Renal pelvis (tissue), 12 donors: ENCODE data around the gene GGA2. TPM values are rescaled to one million over a fixed set of nuclear protein-coding genes. Genes with fewer than 3 reads are reported as not detected.
A peak's percentile ranks its signal among the peaks of the same experiment; 100 is the strongest.
"Not testable (repeated sequence)": the region's sequence is repeated elsewhere in the genome, so short reads cannot be mapped to it uniquely, and the experiment has no call there.

Experiments
- DNase-seq: peaks from one replicate; pipeline ENCODE4 v3.0.0-alpha.2; 2013
- long read RNA-seq, 16 experiments: transcript quantifications; one replicate each; lab custom pipeline, GENCODE V29; 2026
- polyA plus RNA-seq, 3 donors: library from polyadenylated mRNA; unstranded; fragments of 120-200 nt; gene quantifications; one replicate each; pipeline ENCODE4 v1.2.1, GENCODE V29; 2013; ENCODE audit not compliant: insufficient read length in 3 of 3

The GGA2 gene, protein sequence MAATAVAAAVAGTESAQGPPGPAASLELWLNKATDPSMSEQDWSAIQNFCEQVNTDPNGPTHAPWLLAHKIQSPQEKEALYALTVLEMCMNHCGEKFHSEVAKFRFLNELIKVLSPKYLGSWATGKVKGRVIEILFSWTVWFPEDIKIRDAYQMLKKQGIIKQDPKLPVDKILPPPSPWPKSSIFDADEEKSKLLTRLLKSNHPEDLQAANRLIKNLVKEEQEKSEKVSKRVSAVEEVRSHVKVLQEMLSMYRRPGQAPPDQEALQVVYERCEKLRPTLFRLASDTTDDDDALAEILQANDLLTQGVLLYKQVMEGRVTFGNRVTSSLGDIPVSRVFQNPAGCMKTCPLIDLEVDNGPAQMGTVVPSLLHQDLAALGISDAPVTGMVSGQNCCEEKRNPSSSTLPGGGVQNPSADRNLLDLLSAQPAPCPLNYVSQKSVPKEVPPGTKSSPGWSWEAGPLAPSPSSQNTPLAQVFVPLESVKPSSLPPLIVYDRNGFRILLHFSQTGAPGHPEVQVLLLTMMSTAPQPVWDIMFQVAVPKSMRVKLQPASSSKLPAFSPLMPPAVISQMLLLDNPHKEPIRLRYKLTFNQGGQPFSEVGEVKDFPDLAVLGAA
- 100 to 1,000 TPM; 115 to 164 (median 156) TPM for polyA plus RNA-seq
- long read RNA-seq, donor 1, full-length matches to known transcripts: 6 of 6 reads
- long read RNA-seq, donor 1, partial matches to known transcripts: 0 of 6 reads
- long read RNA-seq, donor 1, other reads (novel, unspliced or antisense): 0 of 6 reads
- long read RNA-seq, donor 2, full-length matches to known transcripts: 6 of 32 reads
- long read RNA-seq, donor 2, partial matches to known transcripts: 26 of 32 reads
- long read RNA-seq, donor 2, other reads (novel, unspliced or antisense): 0 of 32 reads
- long read RNA-seq, donor 3, full-length matches to known transcripts: 9 of 9 reads
- long read RNA-seq, donor 3, partial matches to known transcripts: 0 of 9 reads
- long read RNA-seq, donor 3, other reads (novel, unspliced or antisense): 0 of 9 reads
- long read RNA-seq, donor 4, full-length matches to known transcripts: 12 of 12 reads
- long read RNA-seq, donor 4, partial matches to known transcripts: 0 of 12 reads
- long read RNA-seq, donor 4, other reads (novel, unspliced or antisense): 0 of 12 reads
- long read RNA-seq, donor 5, full-length matches to known transcripts: 2 of 2 reads
- long read RNA-seq, donor 5, partial matches to known transcripts: 0 of 2 reads
- long read RNA-seq, donor 5, other reads (novel, unspliced or antisense): 0 of 2 reads
- long read RNA-seq, donor 6, full-length matches to known transcripts: 8 of 8 reads
- long read RNA-seq, donor 6, partial matches to known transcripts: 0 of 8 reads
- long read RNA-seq, donor 6, other reads (novel, unspliced or antisense): 0 of 8 reads
- long read RNA-seq, donor 7, full-length matches to known transcripts: 16 of 42 reads
- long read RNA-seq, donor 7, partial matches to known transcripts: 26 of 42 reads
- long read RNA-seq, donor 7, other reads (novel, unspliced or antisense): 0 of 42 reads
- long read RNA-seq, donor 8, full-length matches to known transcripts: 2 of 2 reads
- long read RNA-seq, donor 8, partial matches to known transcripts: 0 of 2 reads
- long read RNA-seq, donor 8, other reads (novel, unspliced or antisense): 0 of 2 reads
- long read RNA-seq, donor 9, full-length matches to known transcripts: 13 of 13 reads
- long read RNA-seq, donor 9, partial matches to known transcripts: 0 of 13 reads
- long read RNA-seq, donor 9, other reads (novel, unspliced or antisense): 0 of 13 reads
- long read RNA-seq, donor 10, full-length matches to known transcripts: 4 of 4 reads
- long read RNA-seq, donor 10, partial matches to known transcripts: 0 of 4 reads
- long read RNA-seq, donor 10, other reads (novel, unspliced or antisense): 0 of 4 reads
- long read RNA-seq, donor 11, full-length matches to known transcripts: 4 of 4 reads
- long read RNA-seq, donor 11, partial matches to known transcripts: 0 of 4 reads
- long read RNA-seq, donor 11, other reads (novel, unspliced or antisense): 0 of 4 reads
- long read RNA-seq, donor 12, full-length matches to known transcripts: 23 of 45 reads
- long read RNA-seq, donor 12, partial matches to known transcripts: 22 of 45 reads
- long read RNA-seq, donor 12, other reads (novel, unspliced or antisense): 0 of 45 reads
- long read RNA-seq, donor 13, full-length matches to known transcripts: 2 of 15 reads
- long read RNA-seq, donor 13, partial matches to known transcripts: 13 of 15 reads
- long read RNA-seq, donor 13, other reads (novel, unspliced or antisense): 0 of 15 reads
- long read RNA-seq, donor 14: 0 reads
- long read RNA-seq, donor 15: 0 reads
- long read RNA-seq, donor 16, full-length matches to known transcripts: 6 of 6 reads
- long read RNA-seq, donor 16, partial matches to known transcripts: 0 of 6 reads
- long read RNA-seq, donor 16, other reads (novel, unspliced or antisense): 0 of 6 reads

DNA sequence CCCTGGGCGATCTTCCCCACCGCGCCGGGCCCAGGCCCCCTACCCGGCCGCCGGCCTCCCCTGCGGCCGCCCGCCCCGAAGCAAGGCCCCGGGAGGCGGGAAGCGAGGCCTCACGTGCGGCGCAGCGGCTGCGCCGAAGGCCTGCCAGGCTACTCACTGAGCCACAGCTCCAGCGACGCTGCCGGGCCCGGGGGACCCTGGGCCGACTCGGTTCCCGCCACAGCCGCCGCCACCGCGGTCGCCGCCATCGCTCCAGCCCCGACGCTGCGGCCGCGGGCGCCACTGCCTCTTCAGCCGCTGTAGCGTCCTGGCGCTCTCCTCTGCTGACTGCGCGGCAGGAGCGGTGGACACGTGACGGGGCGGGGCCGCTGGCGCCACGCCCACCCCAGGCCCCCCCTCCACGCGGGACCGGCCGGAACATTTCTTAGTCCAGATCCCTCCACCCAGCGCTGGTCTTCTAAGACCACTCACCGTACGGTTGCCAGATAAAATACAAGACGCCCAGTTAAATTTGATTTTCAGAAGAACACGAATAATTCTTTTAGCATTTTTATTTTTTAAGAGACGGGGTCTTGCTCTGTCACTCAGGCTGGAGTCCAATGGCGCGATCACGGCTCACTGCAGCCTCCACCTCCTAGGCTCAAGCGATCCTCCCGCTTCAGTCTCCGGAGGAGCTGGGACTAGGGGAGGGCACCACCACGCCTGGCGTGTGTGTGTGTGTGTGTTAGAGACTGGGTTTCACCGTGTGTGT is at the start of gene GGA2:
Gene GGA2, minus strand, starts transcription at position 331 of the 751 bp plus-strand sequence. Its CDS starts 83 bp downstream, at position 248.
- peak; percentile 83 for DNase-seq

DNA sequence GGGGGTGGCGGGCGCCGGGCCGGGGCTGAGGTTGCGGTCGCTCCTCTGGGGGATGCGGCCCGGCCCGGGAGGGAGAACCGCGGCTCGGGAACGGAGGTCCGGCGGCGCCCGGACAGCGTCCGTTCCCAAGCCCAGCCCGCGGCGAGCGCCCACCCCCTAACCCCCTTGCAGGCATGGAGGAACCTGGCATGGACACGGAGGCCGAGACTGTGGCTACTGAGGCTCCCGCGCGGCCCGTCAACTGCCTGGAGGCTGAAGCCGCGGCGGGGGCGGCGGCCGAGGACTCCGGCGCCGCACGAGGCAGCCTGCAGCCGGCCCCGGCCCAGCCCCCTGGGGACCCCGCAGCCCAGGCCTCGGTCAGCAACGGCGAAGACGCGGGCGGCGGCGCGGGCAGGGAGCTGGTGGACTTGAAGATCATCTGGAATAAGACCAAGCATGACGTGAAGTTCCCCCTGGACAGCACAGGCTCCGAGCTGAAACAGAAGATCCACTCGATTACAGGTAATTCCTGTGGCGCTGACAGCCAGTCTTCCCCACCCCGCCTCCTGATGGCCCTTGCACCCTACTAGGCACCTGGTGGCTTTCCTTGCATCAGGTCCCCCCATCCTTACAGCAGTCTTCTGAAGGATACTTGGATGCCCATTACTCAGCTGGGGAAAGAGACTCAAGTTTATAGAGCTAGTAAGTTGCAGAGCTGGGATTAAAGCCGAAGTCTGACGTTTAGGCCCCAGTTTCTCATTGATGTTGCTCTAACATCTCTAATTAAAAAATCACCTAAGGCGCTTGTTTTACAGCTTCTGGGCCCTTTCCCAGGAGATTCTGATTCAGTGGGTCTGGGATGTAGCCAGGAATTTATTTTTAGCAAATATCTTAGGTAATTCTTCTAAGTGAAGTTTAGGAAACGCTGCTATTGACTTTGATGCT is 47.7 kb upstream of the GGA2 start:
- DNase-seq: peak; percentile 4

DNA sequence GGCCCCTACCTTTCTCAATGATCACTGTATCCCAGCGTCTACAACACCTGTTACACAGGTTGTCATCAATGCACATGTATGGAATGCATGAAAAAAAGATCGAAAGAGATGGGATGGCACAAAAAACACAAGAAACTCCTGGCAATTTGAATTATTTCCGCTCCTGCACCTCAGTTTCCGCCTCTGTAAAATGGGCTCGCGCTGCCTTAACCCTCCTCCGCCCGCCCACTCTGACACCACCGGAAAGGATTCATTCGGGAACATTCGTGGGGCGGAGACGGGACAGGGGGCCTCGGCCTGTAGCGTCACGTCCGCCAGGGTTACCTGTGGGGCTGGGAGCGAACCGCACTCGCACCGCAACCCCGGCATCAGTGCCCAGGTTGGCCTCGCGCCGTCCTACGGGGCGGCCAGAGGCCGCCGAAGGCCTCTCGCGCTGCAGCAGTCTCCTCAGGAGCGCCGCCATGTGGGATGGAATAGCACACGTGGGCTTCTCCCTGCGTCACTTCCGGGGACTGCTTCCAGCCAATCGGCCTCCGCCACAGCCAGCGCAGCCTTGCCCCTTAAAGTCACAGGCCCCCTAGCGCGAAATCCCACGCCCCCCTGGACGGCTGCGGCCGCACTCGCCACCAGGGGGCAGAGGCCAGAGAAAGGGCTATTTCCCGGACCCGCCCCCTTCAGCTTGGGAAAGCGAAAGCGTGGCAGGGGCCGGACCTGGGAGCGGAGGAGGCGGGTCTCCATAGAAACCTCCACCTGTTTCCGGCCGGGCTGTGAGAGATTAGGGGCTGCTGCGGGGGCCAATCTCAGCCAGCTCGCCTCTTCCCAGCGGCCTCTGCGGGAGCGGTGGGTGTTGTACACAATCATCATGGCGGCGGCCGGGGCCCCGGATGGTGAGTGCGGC is 46.8 kb upstream of the GGA2 start, which contains the start of the genes EARS2 and UBFD1:
Gene EARS2, minus strand, starts transcription at position 470 of the 898 bp plus-strand sequence. Its CDS starts 7 bp downstream, at position 463.
Gene UBFD1, plus strand, starts transcription at position 847 of the 898 bp plus-strand sequence. Its CDS starts 16 bp downstream, at position 863.
- peak; percentile 98 for DNase-seq

DNA sequence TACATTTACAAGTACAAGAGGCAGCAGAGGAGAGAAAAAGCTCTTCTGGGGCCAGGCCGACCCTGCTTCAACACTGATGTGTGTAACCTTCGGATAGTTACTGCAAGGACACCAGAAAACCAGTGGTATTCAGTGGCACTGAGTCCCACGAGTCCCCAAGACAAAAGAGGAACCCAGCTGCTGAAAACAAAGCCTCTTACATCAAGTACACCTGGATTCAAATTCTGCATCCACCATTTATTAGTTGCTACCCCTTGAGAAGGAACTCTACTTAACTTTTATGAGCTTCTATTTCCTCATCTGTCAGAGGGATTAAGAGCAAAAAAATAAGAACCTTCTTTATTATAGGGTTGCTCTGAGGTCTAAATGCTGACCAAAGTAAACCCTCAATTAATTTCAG is 44.2 kb upstream of the GGA2 start:
- DNase-seq: no peak

DNA sequence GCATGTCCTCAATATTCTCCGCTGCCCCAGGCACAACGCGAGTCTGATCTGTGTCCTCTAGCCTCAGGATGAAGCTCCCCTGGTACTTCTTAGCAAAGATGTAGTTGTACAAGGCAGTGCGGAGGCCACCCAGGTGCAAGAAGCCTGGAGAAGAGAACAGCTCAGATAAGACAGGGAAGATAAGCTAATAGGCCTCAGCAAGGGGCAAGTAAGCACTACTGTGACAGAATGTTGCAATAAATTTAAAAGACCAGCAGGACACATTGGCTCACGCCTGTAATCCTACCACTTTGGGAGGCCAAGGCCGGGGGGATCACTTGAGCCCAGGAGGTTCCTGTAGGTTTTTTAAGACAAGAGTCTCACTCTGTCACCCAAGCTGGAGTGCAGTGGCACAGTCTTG is 41.9 kb upstream of the GGA2 start:
- no peak for DNase-seq

DNA sequence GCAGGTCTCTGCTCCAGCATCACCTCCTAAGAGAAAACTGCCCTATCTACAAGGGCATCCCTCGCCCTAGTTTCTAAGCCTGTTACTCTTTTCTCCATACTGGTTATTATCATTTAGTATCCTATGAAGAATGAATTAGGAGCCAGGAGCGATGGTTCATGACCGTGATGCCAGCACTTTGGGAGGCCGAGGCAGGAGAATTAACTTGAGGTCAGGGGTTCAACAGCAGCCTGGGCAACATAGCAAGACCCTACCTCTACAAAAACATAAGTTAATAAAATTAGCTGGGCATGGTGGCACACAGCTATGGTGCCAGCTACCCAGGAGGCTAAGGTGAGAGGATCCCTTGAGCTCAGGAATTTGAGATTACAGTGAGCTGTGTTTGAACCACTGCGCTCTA is 39.6 kb upstream of the GGA2 start:
- no peak for DNase-seq

DNA sequence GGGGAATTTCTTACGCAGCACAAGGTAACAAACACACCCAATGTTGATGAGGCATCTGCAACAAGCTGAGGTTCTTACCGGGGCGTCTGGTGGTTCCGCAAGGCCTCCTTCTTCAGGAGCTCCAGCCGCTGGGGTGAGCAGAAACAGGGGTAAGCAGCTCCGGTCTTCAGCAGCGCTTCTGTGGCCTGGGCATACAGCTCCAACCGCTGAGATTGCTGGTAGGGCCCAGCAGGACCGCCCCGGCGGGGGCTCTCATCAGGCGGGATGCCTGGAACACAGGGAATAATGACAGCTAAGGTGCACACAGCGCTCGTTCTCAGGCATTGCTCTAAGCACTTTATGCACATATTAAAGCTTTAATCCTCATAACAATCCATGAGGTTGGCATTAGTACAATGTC is 34.1 kb upstream of the GGA2 start:
- no peak for DNase-seq

DNA sequence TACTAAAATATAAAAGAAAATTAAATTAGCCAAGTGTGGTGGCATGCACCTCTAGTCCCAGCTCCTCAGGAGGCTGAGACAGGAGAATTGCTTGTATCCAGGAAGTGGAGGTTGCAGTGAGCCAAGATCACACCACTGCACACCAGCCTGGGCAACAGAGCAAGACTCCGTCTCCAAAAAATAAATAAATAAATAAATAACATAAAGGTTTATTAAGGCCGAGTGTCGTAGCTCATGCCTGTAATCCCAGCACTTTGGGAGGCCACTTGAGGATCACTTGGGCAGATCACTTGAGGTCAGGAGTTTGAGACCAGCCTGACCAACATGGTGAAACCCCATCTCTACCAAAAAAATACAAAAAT is 30.5 kb upstream of the GGA2 start:
- DNase-seq: not testable (repeated sequence)

DNA sequence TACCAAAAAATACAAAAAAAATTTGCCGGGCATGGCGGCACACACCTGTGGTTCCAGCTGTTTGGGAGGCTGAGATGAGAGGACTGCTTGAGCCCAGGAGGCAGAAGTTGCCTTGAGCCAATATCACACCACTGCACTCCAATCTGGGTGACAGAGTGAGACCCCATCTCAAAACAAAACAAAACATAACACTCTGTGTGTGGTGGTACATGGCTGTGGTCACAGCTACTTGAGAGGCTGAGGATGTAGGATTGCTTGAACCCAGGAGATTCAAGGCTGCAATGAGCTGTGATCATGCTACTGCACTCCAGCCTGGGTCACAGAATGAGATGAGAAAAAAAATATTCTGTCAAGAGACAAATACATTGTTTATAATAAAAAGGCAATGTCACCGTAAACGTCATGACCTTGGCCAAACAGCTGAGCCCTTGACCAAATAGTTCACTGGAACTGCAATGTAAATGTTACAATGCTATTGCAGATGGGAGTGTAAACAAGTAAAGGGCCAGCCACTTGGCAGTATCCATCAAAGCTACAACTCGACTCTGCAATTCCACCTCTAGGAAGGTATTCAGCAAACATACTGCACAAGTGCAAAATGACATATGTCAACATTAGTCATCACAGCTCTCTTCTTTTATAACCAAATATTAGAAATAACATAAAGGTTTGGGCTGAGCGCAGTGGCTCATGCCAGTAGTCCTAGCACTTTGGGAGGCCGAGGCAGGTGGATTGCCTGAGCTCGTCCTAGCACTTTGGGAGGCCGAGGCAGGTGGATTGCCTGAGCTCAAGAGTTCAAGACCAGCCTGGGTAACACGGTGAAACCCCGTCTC is 29.9 kb upstream of the GGA2 start:
- DNase-seq: no peak

DNA sequence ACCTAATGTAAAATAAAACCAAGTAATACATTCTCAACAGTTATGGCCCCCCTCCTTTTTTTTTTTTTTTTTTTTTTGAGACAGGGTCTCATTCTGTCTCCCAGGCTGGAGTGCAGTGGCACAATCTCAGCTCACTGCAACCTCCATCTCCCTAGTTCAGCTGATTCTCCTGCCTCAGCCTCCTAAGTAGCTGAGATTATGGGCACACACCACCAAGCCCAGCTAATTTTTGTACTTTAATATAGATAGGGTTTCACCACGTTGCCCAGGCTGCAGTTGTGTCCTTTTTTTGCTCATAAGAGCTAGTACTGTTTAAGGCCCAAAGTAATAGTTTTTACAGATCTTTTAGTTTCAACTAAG is 28.6 kb upstream of the GGA2 start:
- no peak for DNase-seq

DNA sequence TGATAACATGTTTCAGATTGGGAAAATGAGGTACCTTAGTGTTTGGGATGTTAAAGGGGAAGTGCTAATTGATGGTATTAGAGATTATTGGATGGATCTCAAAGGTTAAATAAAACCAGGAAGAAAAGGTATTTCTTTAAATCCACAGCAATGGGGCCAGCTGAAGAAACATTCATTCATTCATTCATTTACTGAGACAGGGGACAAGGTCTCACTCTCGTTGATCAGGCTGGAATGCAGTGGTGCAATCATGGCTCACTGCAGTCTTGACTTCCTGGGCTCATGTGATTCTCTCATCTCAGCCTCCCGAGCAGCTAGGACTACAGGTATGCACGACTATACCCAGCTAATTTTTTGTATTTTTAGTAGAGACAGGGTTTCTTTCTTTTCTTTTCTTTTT is 27.1 kb upstream of the GGA2 start:
- DNase-seq: no peak

DNA sequence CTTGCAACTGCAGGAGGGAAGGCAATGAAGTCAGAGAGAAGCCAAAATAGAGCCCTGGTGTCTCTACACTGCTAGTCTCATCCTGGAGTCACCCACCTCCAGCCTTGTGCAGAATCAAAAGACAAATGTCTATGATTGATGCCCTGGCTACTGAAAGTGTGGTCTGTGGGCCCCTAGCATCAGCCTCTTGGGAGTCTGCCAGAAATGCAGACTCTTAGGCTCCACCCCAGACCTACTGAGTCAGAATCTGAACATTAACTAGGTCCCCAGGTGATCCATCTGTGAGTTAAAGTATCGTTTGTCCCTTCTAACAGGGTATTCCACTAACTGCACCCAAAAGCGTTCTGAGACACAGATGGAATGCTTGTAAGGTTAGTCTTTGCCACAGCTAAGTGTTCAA is 25.6 kb upstream of the GGA2 start:
- DNase-seq: no peak

DNA sequence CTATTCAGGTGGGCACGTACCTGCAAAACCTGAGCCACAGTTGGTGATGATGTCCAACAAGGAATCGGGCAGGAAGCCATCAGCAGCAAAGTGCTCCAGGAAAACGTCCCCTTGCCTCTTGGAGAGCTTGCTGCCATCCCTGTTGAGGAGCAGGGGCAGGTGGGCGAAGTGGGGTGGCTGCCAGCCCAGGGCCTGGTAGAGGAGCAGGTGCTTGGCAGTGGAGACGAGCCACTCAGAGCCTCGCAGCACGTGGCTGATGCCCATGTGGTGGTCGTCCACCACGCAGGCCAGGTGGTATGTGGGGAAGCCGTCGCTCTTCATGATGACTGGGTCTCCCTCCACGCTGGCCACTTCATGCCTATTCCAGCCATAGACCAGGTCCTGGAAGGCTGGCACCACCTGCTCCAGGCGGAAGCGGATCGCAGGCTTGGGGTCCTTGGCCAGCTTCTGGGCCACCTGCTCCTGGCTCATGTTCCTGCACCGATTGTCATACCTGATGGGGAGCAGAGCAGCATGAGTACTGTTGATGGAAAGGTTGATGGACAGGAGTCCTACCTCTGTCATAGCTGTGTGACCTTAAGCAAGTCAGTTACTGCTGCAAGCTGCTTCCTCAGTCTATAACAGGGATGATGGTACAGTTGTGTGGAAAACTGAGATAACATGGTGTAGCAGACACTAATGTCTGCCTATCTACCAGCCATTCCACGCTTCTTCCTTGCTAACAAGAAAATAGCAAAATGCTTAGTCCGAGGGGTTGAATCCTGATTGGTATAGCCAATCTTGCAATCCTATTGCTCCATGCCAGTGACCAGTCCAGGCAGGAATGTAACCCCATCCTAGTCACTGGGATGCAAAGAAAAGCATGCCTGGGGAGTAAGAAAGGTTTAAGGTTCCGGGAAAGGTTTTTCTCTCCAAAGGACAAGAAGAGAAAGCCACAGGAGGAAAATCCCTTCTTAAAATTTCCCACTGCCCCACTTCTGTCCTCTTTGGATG is 24.9 kb upstream of the GGA2 start:
- no peak for DNase-seq

DNA sequence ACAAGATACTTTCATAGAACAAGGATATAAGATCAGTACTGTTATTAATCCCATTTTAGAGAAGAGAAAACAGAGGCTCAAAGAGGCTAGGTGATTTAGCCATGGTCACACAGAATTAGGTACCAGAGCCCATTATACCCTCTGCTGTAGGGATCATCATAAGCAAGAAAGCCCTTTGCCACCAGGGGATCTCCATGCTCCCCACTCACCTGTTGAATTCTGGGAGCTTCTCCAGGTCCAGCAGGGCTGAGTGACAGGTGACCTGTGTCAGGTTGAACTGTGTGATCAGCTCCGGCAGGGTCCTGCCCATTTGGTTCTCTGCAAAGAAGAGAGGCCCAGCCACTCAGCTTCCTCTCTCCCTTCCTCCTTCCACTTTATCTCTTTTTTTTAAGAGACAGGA is 22.2 kb upstream of the GGA2 start:
- DNase-seq: no peak
